NCI-H187 (cell line): ENCODE measurements around the gene SCYL3.
"Not testable (repeated sequence)": the region's sequence is repeated elsewhere in the genome, so short reads cannot be mapped to it uniquely, and the experiment has no call there.

Experiments used
- DNase-seq, 2 experiments: peaks; one replicate each; lab custom pipeline; 2025; lab: John Stamatoyannopoulos, UW

The SCYL3 gene

GRCh38 chr1:169816617-169817016 is 77.1 kb downstream of the SCYL3 start:
- DNase-seq: no peak

- no peak for DNase-seq
These were observed 79.4 kb downstream of the SCYL3 start for GRCh38 chr1:169814265-169814664.

- DNase-seq: no peak
These were observed 81.6 kb downstream of the SCYL3 start for GRCh38 chr1:169812131-169812530.

GRCh38 chr1:169811418-169812035 is 82.2 kb downstream of the SCYL3 start:
- DNase-seq: not testable (repeated sequence)

GRCh38 chr1:169809370-169810095 is 84.2 kb downstream of the SCYL3 start:
- no peak for DNase-seq

GRCh38 chr1:169804941-169805340 is 88.8 kb downstream of the SCYL3 start:
- no peak for DNase-seq

- no peak for DNase-seq
These were observed 90.8 kb downstream of the SCYL3 start for GRCh38 chr1:169802888-169803287.
